Lower lobe of right lung (tissue), 2 donors: Measurements from ENCODE around the gene GAS7. TPM values are rescaled to one million over a fixed set of nuclear protein-coding genes. Genes with fewer than 3 reads are reported as not detected.

Experiments
- ATAC-seq, 2 donors: fragments of 200-7000 bp; cut with Tn5 transposase; one replicate each; pipeline ENCODE4 v1.9.1; 2020 to 2022; ENCODE audit warnings: mild to moderate bottlenecking in 2 of 2, moderate library complexity in 2 of 2
- DNase-seq: peaks from one replicate; pipeline ENCODE4 v3.0.0-alpha.2; 2020
- H3K27ac ChIP-seq: fragments of 200-600 bp; one replicate; pipeline ENCODE4 v1.8.0; 2022
- H3K27me3 ChIP-seq: fragments of 200-600 bp; one replicate; pipeline ENCODE4 v1.8.0; 2022; ENCODE audit warnings: low read depth
- H3K36me3 ChIP-seq: fragments of 200-600 bp; one replicate; pipeline ENCODE4 v1.8.0; 2022; ENCODE audit warnings: mild to moderate bottlenecking
- H3K4me1 ChIP-seq: fragments of 200-600 bp; one replicate; pipeline ENCODE4 v1.8.0; 2022
- H3K4me3 ChIP-seq: fragments of 200-600 bp; one replicate; pipeline ENCODE4 v1.8.0; 2022; ENCODE audit warnings: mild to moderate bottlenecking
- H3K9me3 ChIP-seq: fragments of 200-600 bp; one replicate; pipeline ENCODE4 v1.8.0; 2022
- intact Hi-C: fragments of 100-400 bp; cut with DNase I; formaldehyde crosslinking; loops from one replicate; pipeline ENCODE4 v1.11.0; 2022
- total RNA-seq: library from RNA; stranded (reverse); fragmentation: NEBNext Ultra II Directional; extraction: Animal tissue kit (Norgen Biotek cat#: 25700); gene quantifications from one replicate; pipeline ENCODE4 v1.2.1, GENCODE V29; 2021
- TF ChIP-seq, protein P1 (sequence below): fragments of 200-600 bp; IDR thresholded peaks from one replicate; pipeline ENCODE4 v1.8.0; 2022; ENCODE audit warnings: antibody characterized with exemption, mild to moderate bottlenecking
- donor health status: DM: no; HTN: yes; CAD: no; lungs with severe emphysema.

Gene GAS7
- total RNA-seq, 1 donor from 2014 or later, result 54.1 TPM

DNA sequence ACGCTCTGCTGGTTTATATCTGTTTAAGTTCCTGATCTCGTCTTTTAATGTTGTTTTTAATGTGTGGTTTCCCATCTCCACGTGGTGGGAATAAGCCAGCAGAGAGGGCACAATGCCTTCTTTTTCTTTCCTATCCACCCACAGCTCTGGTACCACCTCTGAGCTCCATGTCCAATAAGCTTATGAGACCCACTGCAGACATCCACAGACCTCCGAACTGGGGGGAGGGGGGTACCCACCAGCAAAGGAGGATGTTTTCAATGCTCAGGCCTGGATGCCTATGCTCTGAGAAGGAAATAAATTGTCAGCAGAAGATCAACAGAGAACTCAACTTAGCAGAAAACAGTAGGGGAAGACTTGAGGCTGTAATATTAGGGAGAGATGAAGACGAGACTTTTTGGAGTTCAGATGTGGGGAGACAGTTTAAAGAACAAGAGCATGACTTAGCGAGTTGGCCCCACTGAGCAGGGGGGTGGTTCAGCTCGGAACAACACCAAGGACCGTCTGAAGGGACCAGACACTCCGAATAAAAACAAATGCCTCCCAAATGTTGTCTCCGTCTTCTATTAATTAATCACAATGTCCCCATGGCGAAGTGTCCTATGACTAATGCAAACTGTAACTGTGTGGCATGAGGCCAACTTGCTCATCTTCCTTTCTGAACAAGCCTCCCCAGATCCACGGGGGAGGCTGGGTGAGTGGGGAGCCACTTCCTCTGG lies 62.7 kb downstream of the GAS7 start:
- Histone ChIP-seq H3K27ac (peak overlapping the region; percentile 63), H3K4me3 (no peak overlapping the region), H3K36me3 (no peaks in the 10 kb centered on the region), H3K9me3 (no peaks in the 10 kb centered on the region), H3K4me1 (peaks cover 18% of the 10 kb centered on the region), H3K27me3 (no peaks in the 10 kb centered on the region)
- intact Hi-C loops, result no loop called here
- DNase-seq (no peak), ATAC-seq (peak; percentile 79 to 80)
- TF ChIP-seq, protein P1, sequence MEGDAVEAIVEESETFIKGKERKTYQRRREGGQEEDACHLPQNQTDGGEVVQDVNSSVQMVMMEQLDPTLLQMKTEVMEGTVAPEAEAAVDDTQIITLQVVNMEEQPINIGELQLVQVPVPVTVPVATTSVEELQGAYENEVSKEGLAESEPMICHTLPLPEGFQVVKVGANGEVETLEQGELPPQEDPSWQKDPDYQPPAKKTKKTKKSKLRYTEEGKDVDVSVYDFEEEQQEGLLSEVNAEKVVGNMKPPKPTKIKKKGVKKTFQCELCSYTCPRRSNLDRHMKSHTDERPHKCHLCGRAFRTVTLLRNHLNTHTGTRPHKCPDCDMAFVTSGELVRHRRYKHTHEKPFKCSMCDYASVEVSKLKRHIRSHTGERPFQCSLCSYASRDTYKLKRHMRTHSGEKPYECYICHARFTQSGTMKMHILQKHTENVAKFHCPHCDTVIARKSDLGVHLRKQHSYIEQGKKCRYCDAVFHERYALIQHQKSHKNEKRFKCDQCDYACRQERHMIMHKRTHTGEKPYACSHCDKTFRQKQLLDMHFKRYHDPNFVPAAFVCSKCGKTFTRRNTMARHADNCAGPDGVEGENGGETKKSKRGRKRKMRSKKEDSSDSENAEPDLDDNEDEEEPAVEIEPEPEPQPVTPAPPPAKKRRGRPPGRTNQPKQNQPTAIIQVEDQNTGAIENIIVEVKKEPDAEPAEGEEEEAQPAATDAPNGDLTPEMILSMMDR, result no peak

DNA sequence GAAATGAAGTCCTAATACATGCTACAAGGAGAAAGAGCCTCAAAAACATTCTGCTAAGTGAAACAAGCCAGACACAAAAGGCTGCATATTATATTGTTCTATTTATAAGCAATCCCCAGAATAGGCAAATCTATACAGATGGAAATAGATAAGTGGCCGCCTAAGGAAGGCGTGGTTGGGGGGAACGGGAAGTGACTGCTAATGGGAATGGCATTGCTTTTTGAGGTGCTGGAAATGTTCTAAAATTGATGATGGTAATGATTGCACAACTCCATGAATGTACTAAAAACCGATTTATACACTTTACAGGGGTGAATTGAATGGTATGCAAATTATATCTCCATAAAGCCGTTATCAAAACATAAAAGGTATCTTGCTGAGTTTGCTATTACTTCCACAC lies 67.7 kb downstream of the GAS7 start:
- intact Hi-C loops, result no loop called here
- peaks cover under 1% of the 10 kb centered on the region for H3K27me3 ChIP-seq
- no peaks in the 10 kb centered on the region for H3K36me3 ChIP-seq
- DNase-seq (no peak), ATAC-seq (no peak)
- H3K27ac ChIP-seq, result no peak overlapping the region
- H3K4me1 ChIP-seq, result peaks cover 35% of the 10 kb centered on the region
- H3K9me3 ChIP-seq, result no peaks in the 10 kb centered on the region
- TF ChIP-seq, protein P1, result no peak
- H3K4me3 ChIP-seq, result no peak overlapping the region

DNA sequence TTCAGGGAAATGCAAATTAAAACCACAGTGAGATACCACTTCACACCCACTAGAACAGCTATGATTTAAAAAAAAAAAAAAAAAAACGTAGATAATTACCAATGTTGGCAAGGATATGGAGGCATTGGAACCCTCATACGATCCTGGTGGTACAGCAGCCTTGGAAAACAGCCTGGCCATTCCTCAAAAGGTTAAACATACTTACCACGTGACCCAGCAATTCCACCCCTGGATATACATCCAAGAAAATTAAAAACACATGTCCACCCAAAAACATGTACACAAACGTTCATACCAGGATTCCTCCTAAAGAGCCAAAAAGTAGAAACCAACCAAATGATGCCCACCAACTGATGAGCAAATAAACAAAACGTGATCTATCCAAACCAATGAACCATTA lies 68.1 kb downstream of the GAS7 start:
- peaks cover 4% of the 10 kb centered on the region for H3K27me3 ChIP-seq
- TF ChIP-seq, protein P1, result no peak
- peaks cover 30% of the 10 kb centered on the region for H3K4me1 ChIP-seq
- no peaks in the 10 kb centered on the region for H3K9me3 ChIP-seq
- ATAC-seq (no peak), DNase-seq (no peak)
- no peak overlapping the region for H3K4me3 ChIP-seq
- no peaks in the 10 kb centered on the region for H3K36me3 ChIP-seq
- intact Hi-C loops, result no loop called here
- no peak overlapping the region for H3K27ac ChIP-seq

DNA sequence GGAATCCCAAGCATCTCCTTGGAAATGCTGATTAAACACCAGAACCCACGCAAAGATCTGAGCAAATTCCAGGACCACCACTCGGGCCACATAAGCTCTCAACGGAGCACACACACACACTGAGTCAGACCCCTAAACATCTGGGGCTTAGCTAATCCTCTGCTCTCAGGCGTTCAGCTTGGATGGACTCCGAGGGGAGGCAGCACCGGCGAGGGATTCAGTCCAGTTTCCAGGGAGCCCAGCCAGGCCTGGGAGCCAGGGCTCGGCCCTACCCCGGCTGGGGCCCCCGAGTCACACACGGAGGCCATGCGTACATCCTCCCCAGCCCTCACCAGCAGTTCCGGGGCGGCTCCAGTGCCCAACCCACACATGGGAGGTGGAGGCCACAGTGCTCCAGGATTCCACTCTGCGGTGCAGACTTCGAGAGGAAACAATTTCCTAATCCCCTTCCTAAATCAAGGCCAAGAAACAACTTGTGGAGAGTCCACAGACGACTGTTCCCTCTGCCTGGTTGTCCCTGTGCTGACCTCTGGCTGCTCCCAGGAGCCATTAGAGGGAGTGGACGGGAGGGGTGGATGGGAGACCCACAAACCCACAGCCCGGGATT lies 70.5 kb downstream of the GAS7 start:
- TF ChIP-seq, protein P1, result no peak
- intact Hi-C loops, result no loop called here
- H3K4me3 ChIP-seq, result no peak overlapping the region
- H3K27me3 ChIP-seq, result peaks cover 8% of the 10 kb centered on the region
- peaks cover 28% of the 10 kb centered on the region for H3K4me1 ChIP-seq
- no peaks in the 10 kb centered on the region for H3K36me3 ChIP-seq
- H3K9me3 ChIP-seq, result no peaks in the 10 kb centered on the region
- peak overlapping the region; percentile 72 for H3K27ac ChIP-seq
- DNase-seq, result peak; percentile 79
- peak; percentile 88 to 92 for ATAC-seq

DNA sequence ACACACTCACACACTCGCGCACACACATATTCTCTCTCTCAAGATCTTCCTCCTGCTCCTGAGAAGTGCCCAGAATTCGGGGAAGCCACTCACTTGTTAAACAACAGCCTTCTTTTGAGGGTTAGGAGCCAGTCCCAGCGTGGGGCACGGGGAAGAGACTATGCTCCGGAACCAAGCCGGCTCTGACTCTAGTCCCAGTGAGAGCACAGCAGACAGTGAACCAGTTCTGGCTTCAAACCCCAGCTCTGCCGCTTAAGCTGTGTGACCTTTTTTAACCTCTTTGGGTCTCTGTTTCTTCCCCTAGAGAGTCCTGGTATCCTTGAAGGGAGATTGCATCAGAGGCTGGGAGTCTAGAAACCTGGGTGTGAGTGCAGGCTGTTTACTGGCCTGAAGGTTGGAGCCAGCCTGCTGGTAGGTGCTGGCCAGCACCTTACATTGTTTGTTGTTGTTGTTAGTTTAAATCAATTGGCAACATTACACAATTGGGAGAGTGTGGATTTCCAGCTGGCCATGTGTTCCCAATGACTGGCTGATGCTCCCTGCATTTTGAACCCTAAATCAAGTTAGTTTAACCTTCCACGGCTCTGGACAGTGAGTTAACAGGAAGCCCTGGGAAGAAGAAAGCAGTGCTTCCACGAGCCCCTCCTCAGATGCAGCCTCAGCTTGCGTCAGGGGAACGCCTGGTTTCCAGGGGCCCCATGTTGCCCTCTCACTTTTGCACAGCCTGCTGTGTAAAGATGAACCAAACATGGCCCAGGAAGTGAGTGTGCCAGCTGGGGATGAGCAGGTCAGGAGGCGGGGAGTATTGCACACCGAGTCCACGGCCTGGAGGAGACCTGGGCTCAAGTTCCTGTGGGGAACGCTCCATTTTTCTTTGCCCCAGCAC lies 71.5 kb downstream of the GAS7 start:
- DNase-seq (no peak), ATAC-seq (peak; percentile 38 to 48)
- Histone ChIP-seq H3K27ac (peak overlapping the region; percentile 72), H3K36me3 (no peaks in the 10 kb centered on the region), H3K9me3 (no peaks in the 10 kb centered on the region), H3K27me3 (peaks cover 12% of the 10 kb centered on the region), H3K4me1 (peaks cover 28% of the 10 kb centered on the region), H3K4me3 (no peak overlapping the region)
- intact Hi-C loops, result no loop called here
- TF ChIP-seq, protein P1, result no peak
